Astrocyte (in vitro differentiated cells and primary cell): ENCODE measurements around the gene DHRS13. TPM values are rescaled to one million over a fixed set of nuclear protein-coding genes. Genes with fewer than 3 reads are reported as not detected.
A peak's percentile ranks its signal among the peaks of the same experiment; 100 is the strongest.

Experiments used
- DNase-seq: peaks from one replicate; pipeline ENCODE4 v3.0.0-alpha.2; 2010; ENCODE audit warnings: low read depth
- FAIRE-seq: peaks from 2 replicates; lab custom pipeline; 2011; peaks lifted over from hg19 to GRCh38; lab: Jason Lieb, UNC
- H2AFZ ChIP-seq: 2 replicates; pipeline ENCODE4 v1.6.0; 2012; ENCODE audit warnings: low read depth, low read length, inconsistent platforms
- H3K27ac ChIP-seq: 2 replicates; pipeline ENCODE4 v1.5.1; 2011; ENCODE audit warnings: low read depth, low read length, inconsistent platforms
- H3K27me3 ChIP-seq: 2 replicates; pipeline ENCODE4 v1.6.0; 2011; ENCODE audit warnings: low read length, inconsistent platforms; ENCODE audit not compliant: insufficient read depth
- H3K36me3 ChIP-seq: 2 replicates; pipeline ENCODE4 v1.5.1; 2011; ENCODE audit warnings: low read length, inconsistent platforms; ENCODE audit not compliant: insufficient read depth
- H3K4me1 ChIP-seq: 2 replicates; pipeline ENCODE4 v1.5.1; 2011; ENCODE audit warnings: low read length, inconsistent platforms; ENCODE audit not compliant: insufficient read depth
- H3K4me2 ChIP-seq: 2 replicates; pipeline ENCODE4 v1.6.0; 2012; ENCODE audit warnings: low read length, inconsistent platforms
- H3K4me3 ChIP-seq: 2 replicates; pipeline ENCODE4 v1.5.1; 2011; ENCODE audit warnings: low read depth, mild to moderate bottlenecking, low read length, inconsistent platforms; ENCODE audit not compliant: insufficient read depth
- H3K79me2 ChIP-seq: 2 replicates; pipeline ENCODE4 v1.6.0; 2012; ENCODE audit warnings: mild to moderate bottlenecking, low read length, inconsistent platforms; ENCODE audit not compliant: insufficient read depth
- H3K9ac ChIP-seq: 2 replicates; pipeline ENCODE4 v1.6.0; 2012; ENCODE audit warnings: mild to moderate bottlenecking, low read length, inconsistent platforms
- H3K9me3 ChIP-seq: 2 replicates; pipeline ENCODE4 v1.5.1; 2012; ENCODE audit warnings: low read depth, mild to moderate bottlenecking, low read length, inconsistent platforms; ENCODE audit not compliant: insufficient read depth
- H4K20me1 ChIP-seq: 2 replicates; pipeline ENCODE4 v1.6.0; 2012; ENCODE audit warnings: low read length, inconsistent platforms; ENCODE audit not compliant: insufficient read depth
- H3K27ac Mint-ChIP-seq: one replicate; pipeline ENCODE4 v1.8.0; 2021; ENCODE audit warnings: mild to moderate bottlenecking, mixed read lengths; ENCODE audit not compliant: unreplicated experiment
- H3K27me3 Mint-ChIP-seq: one replicate; pipeline ENCODE4 v1.8.0; 2021; ENCODE audit warnings: low read depth, mixed read lengths; ENCODE audit not compliant: unreplicated experiment
- H3K36me3 Mint-ChIP-seq: one replicate; pipeline ENCODE4 v1.8.0; 2021; ENCODE audit warnings: low read depth, mixed read lengths; ENCODE audit not compliant: unreplicated experiment
- H3K4me1 Mint-ChIP-seq: one replicate; pipeline ENCODE4 v1.8.0; 2021; ENCODE audit warnings: low read depth, mixed read lengths; ENCODE audit not compliant: unreplicated experiment
- H3K4me3 Mint-ChIP-seq: one replicate; pipeline ENCODE4 v1.8.0; 2021; ENCODE audit warnings: mild to moderate bottlenecking, moderate library complexity, mixed read lengths; ENCODE audit not compliant: unreplicated experiment
- H3K9me3 Mint-ChIP-seq: one replicate; pipeline ENCODE4 v1.8.0; 2021; ENCODE audit warnings: mild to moderate bottlenecking, mixed read lengths; ENCODE audit not compliant: unreplicated experiment
- CTCF ChIP-seq: IDR thresholded peaks from 2 replicates; pipeline ENCODE4 v1.5.1; 2011; ENCODE audit warnings: low read depth, mild to moderate bottlenecking, inconsistent platforms, low read length, moderate library complexity; ENCODE audit not compliant: insufficient read depth
- EZH2 ChIP-seq: IDR thresholded peaks from 2 replicates; pipeline ENCODE4 v1.6.1; 2012; ENCODE audit warnings: mild to moderate bottlenecking, low read length, inconsistent platforms; ENCODE audit not compliant: insufficient read depth
- total RNA-seq: library from RNA; stranded (reverse); gene quantifications from 2 replicates; pipeline ENCODE4 v1.2.1, GENCODE V29; 2021

The DHRS13 gene
- total RNA-seq, 1 donor from 2014 or later, result 4.3 TPM

GRCh38 chr17:28898527-28898955, 4.3 kb downstream of the DHRS13 start:
- Mint-ChIP-seq H3K4me1 (peaks cover 21% of the 10 kb centered on the region), H3K9me3 (no peaks in the 10 kb centered on the region), H3K27ac (no peak overlapping the region), H3K36me3 (peaks cover under 1% of the 10 kb centered on the region), H3K27me3 (peaks cover 1% of the 10 kb centered on the region), H3K4me3 (peak overlapping the region; percentile 70)
- no peak overlapping the region for H3K4me3 ChIP-seq
- peaks cover 17% of the 10 kb centered on the region for H3K4me1 ChIP-seq
- TF ChIP-seq EZH2 (no peak), CTCF (no peak)
- no peak overlapping the region for H3K9ac ChIP-seq
- H2AFZ ChIP-seq, result no peak overlapping the region
- H3K27me3 ChIP-seq, result no peaks in the 10 kb centered on the region
- no peaks in the 10 kb centered on the region for H3K36me3 ChIP-seq
- H3K79me2 ChIP-seq, result peaks cover 6% of the 10 kb centered on the region
- FAIRE-seq (no peak), DNase-seq (no peak)
- peaks cover 22% of the 10 kb centered on the region for H4K20me1 ChIP-seq
- H3K9me3 ChIP-seq, result no peaks in the 10 kb centered on the region
- H3K4me2 ChIP-seq, result peak overlapping the region; percentile 96
- H3K27ac ChIP-seq, result no peak overlapping the region

GRCh38 chr17:28897769-28898526, 4.9 kb downstream of the DHRS13 start:
- Histone ChIP-seq H3K4me2 (peak overlapping the region; percentile 96), H3K4me1 (peaks cover 12% of the 10 kb centered on the region), H3K9me3 (no peaks in the 10 kb centered on the region), H3K4me3 (peak overlapping the region; percentile 75), H3K27me3 (no peaks in the 10 kb centered on the region), H3K79me2 (peaks cover 6% of the 10 kb centered on the region), H2AFZ (peak overlapping the region; percentile 96), H4K20me1 (peaks cover 20% of the 10 kb centered on the region), H3K36me3 (no peaks in the 10 kb centered on the region), H3K27ac (no peak overlapping the region), H3K9ac (peak overlapping the region; percentile 74)
- Mint-ChIP-seq H3K4me3 (peak overlapping the region; percentile 96), H3K4me1 (peaks cover 21% of the 10 kb centered on the region), H3K27ac (peak overlapping the region; percentile 34), H3K27me3 (peaks cover 1% of the 10 kb centered on the region), H3K9me3 (no peaks in the 10 kb centered on the region), H3K36me3 (peaks cover 6% of the 10 kb centered on the region)
- FAIRE-seq (no peak), DNase-seq (no peak)
- TF ChIP-seq EZH2 (no peak), CTCF (no peak)
